NCI-H774 (cell line): ENCODE data around the gene PVALEF.
"Not testable (repeated sequence)": the region's sequence is repeated elsewhere in the genome, so short reads cannot be mapped to it uniquely, and the experiment has no call there.

Experiments
- DNase-seq: peaks from one replicate; lab custom pipeline; 2025; lab: John Stamatoyannopoulos, UW

Gene PVALEF

DNA sequence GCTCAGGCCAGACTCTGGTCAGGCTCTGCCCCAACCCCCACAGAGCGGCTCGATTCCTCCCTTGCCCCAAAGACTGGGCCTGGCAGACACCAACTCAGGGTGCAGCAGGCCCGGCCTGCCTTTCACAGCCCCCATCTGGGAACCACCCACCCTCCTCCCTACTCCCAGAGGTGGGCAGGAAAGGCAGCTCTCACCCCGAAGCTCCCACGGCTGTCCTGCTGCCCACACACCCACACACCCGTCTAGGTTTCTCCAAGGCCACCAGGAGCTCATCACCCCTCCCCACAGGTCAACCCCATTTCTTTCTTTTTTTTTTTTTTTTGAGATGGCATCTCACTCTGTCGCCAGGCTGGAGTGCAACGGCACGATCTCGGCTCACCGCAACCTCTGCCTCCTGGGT is 53.7 kb downstream of the PVALEF start:
- DNase-seq, result no peak

DNA sequence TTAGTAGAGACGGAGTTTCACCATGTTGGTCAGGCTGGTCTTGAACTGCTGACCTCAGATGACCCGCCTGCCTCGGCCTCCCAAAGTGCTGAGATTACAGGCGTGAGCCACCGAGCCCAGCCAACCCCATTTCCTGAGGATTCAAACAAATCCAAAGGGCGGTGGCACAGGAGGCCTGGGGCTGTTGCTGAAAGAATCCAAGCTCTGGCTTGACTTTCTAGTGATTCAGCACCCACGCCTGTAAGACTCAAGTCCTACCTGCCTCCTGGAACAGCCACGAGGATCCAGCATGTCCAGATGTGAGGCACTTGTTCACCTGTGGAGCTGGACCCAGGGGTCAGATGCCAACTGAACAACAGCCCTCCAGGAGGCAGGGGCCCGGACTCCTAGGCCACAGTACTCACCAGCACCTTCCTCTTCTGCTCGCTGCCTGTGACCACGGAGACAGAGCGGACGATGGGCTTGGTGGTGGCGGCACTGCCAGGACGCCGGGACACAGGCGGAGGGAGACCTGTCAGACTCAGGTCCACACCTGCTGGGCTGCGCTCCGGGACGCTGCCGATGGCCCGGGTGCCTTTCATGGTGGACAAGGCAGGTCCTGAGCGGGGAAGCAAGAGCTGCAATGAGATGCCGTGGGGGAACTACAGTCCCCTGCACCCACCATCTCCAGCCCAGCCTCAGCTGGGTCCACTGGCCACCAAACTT is 54.3 kb downstream of the PVALEF start:
- DNase-seq, result no peak

DNA sequence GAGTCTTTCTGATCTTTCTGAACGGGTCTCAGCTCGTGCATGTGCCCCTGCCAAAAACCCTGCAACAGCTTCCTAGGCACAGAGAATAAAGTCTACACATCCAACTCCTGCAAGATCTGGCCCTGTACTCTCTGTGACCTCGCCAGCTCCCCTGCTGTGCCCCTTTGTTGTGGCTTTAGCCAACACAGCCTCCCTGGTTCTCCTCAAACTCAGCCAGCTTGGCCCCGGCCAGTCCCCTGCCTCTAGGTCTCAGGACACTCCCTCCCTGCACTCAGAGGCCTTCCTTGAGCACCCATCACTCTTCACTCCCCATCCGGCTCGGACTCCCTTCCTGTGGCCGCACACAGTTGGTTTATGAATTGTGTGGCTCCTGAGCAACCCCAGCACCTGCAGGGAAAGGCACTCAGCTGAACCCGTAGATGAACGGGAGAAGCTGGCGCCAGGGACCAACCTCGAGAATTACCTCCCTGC is 56.1 kb downstream of the PVALEF start:
- no peak for DNase-seq

DNA sequence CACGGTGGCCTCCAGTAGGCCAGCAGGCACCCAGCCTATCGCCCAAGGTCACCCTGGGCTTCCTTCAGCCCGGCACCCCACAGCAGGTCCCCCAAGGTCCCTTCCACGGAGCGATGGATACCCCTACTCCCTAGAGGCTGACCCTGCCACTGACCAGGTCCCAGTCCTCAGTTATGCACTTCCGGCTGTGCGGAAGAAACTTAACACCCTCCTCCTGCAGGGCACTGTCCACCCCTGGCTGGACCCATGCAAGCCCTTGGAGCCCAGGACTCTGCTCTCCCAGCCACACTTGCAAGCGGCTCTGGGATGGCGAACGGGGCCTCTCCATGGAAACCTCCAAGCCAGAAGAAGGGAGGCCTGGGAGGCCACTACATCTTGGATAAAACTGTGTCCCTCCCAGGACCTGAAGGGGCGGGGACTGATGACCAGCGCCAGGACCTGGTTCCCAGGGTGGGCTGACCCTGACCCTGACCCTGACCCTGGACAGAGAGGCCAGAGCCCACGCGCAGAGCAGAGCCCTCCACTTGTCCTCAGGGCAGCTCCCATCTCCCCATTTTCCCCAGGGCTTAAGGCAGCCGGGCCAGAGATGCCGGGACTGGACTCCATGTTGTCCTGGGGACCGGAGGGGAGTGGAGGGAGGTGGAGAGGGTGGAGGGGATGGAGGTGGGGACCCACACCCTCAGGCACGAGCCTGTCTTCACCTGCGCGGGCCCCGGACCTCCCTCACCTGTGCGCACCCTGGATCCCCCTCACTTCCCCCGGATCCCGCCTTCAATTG is 56.7 kb downstream of the PVALEF start:
- DNase-seq, result no peak

DNA sequence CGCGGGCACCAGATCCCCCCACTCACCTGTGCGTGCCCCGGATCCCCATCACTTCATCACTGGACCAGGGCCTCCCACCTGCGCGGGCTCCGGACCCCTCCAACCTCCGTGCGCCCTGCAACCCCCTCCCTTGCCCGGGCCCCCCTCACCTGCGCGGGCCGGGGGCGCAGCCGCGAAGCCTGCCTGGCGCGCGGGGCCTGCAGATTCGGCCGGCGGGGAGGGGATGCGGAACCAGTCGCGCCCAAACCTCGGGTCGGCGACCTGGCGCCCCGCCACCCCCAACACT is 57.3 kb downstream of the PVALEF start:
- DNase-seq, result no peak

DNA sequence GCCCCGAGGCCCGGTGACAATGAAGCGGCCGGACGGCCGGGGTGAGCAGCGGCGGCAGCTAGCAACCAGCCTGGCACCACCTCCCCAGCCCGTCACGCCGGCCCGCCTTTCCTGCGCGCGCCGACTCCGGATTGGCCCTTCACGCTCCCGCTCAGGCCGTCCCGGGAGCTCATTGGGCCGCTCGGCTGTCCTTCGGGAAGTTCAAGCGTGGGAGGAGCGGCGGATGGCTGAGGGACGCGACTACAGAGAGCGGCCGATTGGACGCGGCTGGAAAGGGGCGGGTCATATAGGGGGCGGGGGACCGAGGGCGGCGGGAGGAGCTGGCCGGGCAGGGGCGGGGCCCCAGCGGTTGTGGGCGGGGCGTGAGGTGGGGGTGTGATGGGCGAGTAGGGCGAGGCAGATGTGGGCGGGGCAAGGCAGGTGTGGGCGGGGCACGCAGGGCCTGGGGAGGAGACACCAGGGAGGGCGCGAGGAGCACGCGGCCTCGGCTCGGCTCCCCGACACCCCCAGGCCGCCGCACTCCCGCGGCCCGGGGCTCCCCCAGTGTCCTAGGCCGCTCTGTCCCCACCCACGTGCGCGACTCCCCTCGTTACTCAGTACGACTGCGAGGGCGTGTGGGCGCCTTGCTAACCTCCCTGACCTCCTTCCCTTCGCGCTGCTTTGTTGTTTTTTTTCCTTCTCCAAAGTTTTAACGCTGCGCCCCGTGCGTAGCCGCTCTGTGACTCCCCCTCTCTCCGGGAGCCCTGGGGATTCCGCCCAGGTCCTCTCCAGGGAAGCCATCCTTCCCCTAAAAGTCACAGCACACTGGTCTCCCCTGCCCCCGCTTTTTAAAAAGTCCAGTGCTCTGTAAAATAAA is 57.8 kb downstream of the PVALEF start, which contains the start of gene CEP131:
Gene CEP131 (minus strand): TSS at position 60 of the 856 bp plus-strand sequence. CDS start 2,909 bp downstream, outside the sequence.
- peak; percentile 100 for DNase-seq

DNA sequence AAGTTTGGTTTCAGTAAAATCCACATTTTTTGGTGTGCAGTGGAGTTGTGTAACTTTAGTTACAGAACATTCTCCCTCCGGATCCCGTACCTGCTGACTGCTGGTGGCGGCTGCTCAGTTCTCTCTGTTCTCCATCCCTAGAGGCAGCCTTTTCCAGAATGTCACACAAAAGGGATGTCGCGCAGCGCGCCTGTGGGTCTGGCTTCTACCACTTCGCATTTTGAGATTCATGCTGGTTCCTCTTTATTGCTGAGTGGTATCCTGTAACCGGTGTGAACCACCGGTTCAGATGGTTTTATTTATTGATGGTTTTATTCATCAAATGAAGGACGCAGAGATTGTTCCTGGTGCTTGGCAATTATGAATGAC is 58.4 kb downstream of the PVALEF start:
- DNase-seq, result peak; percentile 63

DNA sequence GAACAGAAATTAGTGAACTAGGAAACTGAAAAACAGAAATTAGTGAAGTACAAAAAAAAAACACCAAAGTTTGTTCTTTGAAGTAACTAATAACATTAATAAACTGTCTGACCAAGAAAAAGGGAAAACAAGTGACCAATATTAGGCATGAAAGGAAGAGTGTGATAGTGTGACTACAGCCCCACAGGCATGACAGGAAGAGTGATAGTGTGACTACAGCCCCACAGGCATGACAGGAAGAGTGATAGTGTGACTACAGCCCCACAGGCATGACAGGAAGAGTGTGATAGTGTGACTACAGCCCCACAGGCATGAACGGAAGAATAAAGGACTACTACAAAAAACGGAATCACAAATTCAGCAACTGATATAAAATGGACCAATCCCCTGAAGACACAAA is 62.3 kb downstream of the PVALEF start:
- DNase-seq, result not testable (repeated sequence)

DNA sequence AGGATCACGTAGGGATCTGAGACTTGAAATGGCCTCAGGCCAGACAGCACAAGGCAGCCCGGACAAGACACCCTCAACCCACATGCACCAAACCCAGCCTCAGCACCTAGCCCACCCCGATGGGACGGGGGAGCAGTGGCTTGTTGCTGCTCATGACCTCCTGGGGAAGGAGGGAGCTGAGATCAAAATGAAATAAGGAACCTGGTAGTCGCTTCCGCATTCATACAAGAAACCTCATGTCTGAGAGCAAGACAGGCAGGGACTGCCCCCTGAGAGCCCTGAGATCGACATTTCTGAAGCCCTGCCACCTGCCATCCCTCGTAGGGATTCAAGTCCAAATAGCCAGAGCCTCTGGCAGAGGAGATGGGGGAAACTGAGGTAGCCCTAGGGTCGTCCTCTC is 63.1 kb downstream of the PVALEF start:
- no peak for DNase-seq

DNA sequence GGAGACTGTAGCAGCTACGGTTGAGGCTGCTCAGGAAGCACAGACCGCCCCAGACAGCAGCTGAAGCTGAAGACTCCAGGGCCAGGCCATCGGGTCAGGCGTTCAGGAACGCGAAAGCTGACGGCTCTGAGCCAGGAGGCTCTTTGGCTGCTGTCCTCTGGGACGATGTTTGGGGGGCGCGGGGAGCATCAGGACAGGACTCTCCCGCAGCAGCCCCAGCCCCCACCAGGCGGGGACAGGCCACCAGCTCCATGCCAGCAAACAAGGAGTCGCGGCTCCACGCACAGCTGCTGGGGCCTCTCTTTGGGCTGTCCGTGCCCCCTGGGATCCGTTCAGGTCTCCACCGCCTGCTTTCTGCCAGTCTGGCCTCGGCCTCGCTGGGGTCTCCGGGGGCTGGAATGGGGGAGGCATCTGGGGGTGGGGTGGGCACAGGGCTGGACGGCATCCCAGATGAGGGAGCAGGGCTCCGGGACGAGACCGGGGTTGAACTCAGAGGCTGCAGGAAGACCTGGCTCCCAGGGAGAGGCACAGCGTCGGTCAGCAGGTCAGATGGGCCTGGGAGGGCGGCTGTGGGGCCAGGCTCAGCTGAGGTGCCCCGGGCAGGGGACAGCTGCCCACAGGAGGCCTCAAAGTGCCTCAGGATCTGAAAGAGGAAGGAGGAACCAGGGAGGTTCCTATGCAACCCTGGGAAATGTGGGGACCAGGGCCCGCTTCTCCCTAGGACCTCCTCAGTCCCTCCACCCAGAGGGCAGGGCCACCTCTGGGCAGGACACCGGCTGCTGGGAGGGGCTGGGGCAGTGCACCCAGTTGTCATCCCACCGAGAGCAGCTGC is 63.7 kb downstream of the PVALEF start:
- DNase-seq, result no peak

DNA sequence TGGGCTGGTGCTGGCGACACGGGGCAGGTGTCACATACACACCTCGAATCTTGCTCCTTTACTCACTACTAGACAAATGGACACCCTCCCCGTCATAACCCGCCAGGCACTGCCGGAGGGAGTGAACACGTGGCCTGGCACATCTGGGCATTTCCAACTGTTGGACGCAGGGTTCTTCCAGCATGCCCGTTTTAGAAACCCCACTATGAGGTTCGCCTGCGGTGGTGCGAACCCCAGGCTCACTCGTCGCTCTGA is 64.3 kb downstream of the PVALEF start:
- no peak for DNase-seq

DNA sequence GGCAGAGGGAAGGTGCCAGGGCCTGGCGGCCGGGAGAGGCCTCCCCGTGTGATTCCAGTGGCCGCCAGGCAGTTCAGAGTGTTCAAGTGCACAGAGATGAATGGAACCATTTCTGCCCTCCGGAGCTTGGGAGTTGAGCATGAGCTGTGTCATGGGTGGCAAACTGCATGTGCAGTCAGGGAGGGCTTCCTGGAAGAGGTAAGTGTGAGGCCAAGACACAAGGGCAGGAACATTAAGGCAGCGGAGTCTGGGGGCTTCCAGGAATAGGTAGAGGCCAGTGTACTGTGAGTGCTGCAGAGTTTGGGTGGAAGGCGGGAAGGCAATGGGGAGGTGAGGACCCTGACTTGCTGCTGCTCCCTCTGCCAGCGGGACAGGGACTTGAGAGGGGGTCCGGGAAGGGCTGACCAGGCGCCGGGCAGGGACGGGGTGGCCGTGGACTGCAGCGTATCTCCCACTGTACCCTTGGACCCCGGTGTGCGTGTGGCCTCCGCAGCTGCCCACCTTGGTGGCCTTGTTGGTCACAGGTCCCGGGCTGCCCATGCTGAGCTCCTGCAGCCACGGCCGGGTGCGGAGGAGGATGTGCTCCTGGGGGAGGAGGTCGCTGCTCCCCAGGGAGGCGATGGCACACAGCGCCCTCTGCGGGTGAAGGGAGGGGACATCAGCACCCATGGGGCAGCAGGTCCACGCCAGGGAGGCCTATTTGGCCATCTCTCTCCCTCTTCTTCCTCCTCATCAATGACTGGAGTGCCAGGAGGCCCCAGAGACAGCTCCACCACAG is 64.9 kb downstream of the PVALEF start:
- no peak for DNase-seq

DNA sequence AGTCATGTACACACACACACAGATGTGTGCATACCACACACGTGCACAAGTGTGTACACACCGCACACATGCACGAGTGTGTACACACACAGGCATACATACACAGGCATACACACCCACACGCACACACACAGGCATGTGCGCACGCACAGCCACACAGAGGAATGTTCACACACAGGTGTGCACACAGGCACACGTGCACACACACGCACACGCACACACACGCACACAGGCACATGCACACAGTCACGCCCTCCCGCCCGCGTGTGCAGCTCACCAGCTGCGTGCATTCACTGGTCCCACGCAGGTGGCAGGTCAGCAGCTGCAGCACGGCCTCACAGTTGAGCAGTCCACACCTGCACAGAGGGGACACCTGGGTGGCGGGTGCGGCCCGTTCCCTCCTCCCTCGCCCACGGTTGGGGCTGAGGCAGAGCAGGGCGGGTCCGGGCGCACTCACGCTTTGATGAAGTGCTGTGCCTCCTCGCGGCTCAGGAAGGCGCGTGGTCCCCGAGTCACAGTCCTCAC is 65.9 kb downstream of the PVALEF start:
- DNase-seq, result no peak

DNA sequence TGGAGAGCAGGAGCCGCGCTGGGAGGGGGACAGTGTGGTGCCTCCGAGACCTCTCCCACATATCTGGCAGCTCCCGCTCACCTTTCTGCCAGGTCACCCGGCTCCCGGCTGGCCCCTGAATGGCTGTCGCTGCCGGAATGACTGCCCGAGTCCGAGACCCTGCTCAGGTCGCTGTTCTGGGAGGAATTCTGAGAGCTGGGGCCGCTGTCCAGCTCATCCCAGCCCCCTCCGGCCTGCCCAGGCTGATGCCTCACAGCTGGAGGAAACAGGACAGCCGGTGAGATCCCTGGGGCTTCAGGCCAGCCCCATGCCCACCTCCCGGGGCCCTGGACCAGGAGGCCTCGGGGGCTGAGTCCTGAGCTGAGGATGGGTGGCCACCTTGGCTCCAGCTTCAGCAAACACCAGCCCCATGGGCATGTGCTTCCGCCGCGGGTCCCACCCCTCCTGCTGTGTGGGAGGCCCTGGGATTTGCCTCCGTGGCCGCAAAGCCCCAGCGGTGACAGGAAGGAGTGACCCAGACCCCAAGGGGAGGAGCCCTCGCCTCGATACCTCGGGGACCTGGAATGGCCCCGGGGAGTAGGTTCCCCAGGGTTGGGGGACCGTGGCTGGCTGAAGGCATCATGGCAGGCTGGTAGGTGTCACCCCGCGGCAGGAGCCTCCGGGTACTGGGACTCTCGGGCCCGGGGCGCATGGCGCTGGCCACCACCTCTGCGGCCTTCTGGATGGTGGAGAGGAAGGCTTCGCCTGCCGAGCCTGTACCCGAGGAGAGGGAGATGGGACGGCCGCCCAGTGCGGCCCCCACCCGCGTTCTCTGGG is 66.7 kb downstream of the PVALEF start:
- no peak for DNase-seq
